GM23248 (cell line): ENCODE results near the gene ABCG2.

Experiments used
- EZH2 ChIP-seq: fragments of 200-600 bp; sonication (generic); IDR thresholded peaks from 2 replicates; pipeline ENCODE4 v1.6.1; 2018; ENCODE audit warnings: antibody characterized with exemption, mild to moderate bottlenecking; ENCODE audit not compliant: insufficient read depth, poor library complexity, severe bottlenecking
- EZH2phosphoT487 ChIP-seq: fragments of 200-600 bp; sonication (generic); IDR thresholded peaks from 2 replicates; pipeline ENCODE4 v1.6.1; 2018; ENCODE audit warnings: antibody characterized with exemption, moderate library complexity, mild to moderate bottlenecking, low read depth; ENCODE audit not compliant: insufficient read depth

DNA sequence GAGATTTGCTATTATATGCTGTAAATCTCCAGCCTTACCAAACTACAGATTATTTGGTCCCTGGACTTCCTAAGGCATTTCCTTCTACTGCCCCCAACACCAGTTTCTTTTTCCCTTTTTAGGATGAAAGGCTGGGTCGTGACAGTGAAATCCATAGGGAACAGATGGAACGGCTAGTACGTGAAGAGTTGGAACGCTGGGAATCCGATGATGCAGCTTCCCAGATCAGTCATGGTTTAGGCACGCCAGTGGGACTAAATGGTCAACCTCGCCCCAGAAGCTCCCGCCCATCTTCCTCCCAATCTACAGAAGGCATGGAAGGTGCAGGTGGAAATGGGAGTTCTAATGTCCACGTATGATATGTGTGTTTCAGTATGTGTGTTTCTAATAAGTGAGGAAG, 83.1 kb downstream of the ABCG2 start:
- TF ChIP-seq EZH2 (no peak), EZH2phosphoT487 (no peak)
